ENCODE measurements around the gene MALRD1.

The MALRD1 gene

DNA sequence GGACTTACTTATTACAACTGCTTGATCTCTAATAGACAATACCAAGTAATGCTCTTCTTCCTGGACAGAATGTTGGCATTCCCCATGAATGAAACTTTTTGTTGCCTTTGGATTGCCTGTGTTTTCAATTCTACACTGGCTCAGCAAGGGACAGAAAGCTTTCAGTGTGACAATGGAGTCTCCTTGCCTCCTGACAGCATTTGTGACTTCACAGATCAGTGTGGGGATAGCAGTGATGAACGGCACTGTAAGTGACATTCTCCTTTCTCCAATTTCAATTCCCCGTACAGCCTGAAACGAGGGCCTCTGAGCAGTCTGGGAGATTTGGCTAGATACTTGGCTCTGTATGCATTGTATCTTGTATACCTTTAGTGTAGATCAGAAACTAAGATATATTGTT, 290 bp downstream of the MALRD1 start:
- TF ChIP-seq, protein P1, sequence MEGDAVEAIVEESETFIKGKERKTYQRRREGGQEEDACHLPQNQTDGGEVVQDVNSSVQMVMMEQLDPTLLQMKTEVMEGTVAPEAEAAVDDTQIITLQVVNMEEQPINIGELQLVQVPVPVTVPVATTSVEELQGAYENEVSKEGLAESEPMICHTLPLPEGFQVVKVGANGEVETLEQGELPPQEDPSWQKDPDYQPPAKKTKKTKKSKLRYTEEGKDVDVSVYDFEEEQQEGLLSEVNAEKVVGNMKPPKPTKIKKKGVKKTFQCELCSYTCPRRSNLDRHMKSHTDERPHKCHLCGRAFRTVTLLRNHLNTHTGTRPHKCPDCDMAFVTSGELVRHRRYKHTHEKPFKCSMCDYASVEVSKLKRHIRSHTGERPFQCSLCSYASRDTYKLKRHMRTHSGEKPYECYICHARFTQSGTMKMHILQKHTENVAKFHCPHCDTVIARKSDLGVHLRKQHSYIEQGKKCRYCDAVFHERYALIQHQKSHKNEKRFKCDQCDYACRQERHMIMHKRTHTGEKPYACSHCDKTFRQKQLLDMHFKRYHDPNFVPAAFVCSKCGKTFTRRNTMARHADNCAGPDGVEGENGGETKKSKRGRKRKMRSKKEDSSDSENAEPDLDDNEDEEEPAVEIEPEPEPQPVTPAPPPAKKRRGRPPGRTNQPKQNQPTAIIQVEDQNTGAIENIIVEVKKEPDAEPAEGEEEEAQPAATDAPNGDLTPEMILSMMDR (conservative IDR thresholded peaks at IDR 0.05; ENCODE audit: low read depth) = no peak
- no peak overlapping the region for H3K27ac ChIP-seq
- ChIA-PET CTCF (interaction anchor here (0.6 kb wide), 1 partner anchor 38 kb away, joined by 3 read pairs; no protein-coding TSS in a partner anchor), POLR2A (ENCODE audit: low non-redundant PET) (no interaction called here)
- DNase-seq (ENCODE audit: low spot score) = no peak

DNA sequence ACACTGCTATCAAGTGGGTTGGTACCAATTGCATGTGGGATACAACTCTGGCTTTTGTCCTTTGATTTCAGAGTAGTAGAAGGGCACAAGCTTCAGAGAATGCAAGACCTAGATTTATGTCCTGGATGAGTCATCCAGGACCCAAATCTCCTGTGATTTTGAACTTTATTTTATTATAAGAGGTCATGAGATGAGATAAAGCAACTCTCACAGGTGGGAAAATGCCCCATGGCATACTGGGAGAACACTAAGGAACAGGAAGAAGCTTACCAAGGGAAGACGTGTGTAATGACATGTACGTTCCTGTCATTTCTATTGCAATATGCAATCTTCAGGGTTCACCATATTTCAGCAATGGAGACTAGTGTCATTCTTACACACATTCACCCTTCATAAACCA, 966 bp downstream of the MALRD1 start:
- ChIA-PET CTCF (no interaction called here), POLR2A (ENCODE audit: low non-redundant PET) (no interaction called here)
- H3K27ac ChIP-seq = no peak overlapping the region
- DNase-seq (ENCODE audit: low spot score) = no peak
- TF ChIP-seq, protein P1 (conservative IDR thresholded peaks at IDR 0.05; ENCODE audit: low read depth) = no peak

DNA sequence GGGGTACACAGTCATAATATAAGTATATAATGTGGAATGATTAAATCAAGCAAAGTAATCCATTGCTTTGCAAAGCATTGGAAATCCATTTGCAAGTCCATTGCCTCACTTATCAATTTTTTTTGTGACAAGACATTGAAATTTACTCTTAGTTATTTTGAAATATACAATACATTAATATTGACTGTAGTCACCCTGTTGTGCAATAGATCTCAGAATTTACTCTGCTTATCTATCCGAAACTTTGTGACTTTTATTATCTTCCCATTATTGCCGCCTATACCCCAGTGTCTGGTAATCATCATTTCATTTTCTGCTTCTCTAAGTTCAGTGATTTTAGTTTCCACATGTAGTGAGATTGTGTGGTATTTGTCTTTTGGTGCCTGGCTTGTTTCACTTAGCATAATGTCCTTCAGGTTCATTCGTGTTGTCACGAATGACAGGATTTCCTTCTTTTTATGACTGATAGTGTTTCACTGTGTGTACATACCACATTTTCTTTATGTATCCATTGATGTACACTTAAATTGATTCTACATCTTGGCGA, 5.8 kb downstream of the MALRD1 start:
- DNase-seq (ENCODE audit: low spot score) = no peak
- H3K27ac ChIP-seq = no peak overlapping the region
- TF ChIP-seq, protein P1 (conservative IDR thresholded peaks at IDR 0.05; ENCODE audit: low read depth) = no peak
- ChIA-PET CTCF (no interaction called here), POLR2A (ENCODE audit: low non-redundant PET) (no interaction called here)

DNA sequence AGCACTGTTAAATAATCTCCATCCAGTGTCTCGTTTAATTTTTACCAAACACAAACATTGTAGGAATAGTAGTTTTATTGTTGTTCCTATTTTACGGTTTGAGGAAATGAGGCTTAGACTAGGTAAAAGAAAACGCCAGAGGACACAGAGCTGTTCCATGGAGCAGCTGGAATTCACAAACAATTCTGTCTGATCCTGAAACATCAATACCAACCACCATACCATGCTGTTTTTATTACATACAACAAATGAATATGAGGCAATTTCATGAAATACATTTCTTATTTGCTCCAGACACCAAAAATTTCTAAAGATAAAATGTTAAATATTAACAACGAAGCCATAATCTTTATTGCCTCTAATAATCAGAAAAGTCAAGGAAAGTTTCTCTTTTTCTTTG, 9.4 kb downstream of the MALRD1 start:
- TF ChIP-seq, protein P1 (conservative IDR thresholded peaks at IDR 0.05; ENCODE audit: low read depth) = no peak

DNA sequence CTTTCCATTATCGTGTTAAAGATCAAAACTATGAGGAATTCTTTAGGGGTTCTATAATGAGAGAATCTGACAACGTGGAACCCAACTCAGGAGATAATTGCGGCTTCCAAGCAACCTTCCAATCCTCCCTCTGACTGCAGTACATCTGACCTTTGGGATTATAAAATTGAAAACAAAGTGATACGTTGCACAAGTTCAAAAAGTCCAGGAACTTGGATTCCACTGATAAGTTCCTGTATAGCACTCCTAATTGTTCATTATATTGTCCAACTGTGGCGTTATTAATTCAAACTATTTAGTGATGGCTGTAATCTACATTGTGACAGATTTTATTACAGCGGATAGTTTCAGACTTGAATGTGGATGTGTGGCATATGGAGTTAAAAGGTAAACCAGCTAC, 15.4 kb downstream of the MALRD1 start:
- DNase-seq (ENCODE audit: low spot score) = no peak
- ChIA-PET CTCF (no interaction called here), POLR2A (ENCODE audit: low non-redundant PET) (no interaction called here)
- TF ChIP-seq, protein P1 (conservative IDR thresholded peaks at IDR 0.05; ENCODE audit: low read depth) = no peak
- H3K27ac ChIP-seq = no peak overlapping the region

More for the DNA sequence above, 9.4 kb downstream of the MALRD1 start:
- no peak for DNase-seq (ENCODE audit: low spot score)
- no peak overlapping the region for H3K27ac ChIP-seq
- CTCF ChIA-PET = interaction anchor here (0.6 kb wide), 1 partner anchor 21 kb away, joined by 3 read pairs; no protein-coding TSS in a partner anchor
- POLR2A ChIA-PET (ENCODE audit: low non-redundant PET) = no interaction called here

DNA sequence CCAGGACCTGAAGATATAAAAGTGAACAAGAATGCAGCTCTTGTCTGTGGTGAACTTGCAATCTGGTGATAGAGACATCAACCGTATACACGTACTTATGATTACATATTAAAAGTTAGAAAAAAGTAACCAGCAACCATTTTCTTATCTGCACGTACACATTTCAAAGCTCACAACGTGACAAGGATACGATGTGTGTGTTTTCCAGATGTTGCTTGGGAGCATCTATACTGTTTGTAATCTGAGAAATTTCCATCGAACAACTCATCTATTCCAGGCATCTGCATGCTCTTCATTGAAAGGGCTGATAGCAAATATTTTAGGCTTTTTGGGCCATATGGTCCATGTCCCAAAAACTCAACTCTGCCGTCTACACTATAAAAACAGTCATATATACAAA, 23.3 kb downstream of the MALRD1 start:
- CTCF ChIA-PET = no interaction called here

More for the DNA sequence above, 23.3 kb downstream of the MALRD1 start:
- H3K27ac ChIP-seq = no peak overlapping the region
- TF ChIP-seq, protein P1 (conservative IDR thresholded peaks at IDR 0.05; ENCODE audit: low read depth) = no peak
- DNase-seq (ENCODE audit: low spot score) = no peak
- POLR2A ChIA-PET (ENCODE audit: low non-redundant PET) = no interaction called here
